ACC112 (cell line): ENCODE results near the gene FTO.

ENCODE experiments used
- H2AFZ ChIP-seq: fragments of 200-600 bp; sonication (generic); one replicate; pipeline ENCODE4 v1.6.0; 2017; ENCODE audit warnings: antibody characterized with exemption, low read length; ENCODE audit not compliant: unreplicated experiment
- H3K27ac ChIP-seq: fragments of 200-600 bp; sonication (generic); 2 replicates; pipeline ENCODE4 v1.5.1; 2014; ENCODE audit warnings: low read depth, mild to moderate bottlenecking, antibody characterized with exemption, low read length, moderate library complexity
- H3K27me3 ChIP-seq: fragments of 200-600 bp; sonication (generic); 2 replicates; pipeline ENCODE4 v1.6.1; 2014; ENCODE audit warnings: mild to moderate bottlenecking, antibody characterized with exemption, low read length, moderate library complexity, mixed read lengths; ENCODE audit not compliant: insufficient read depth
- H3K36me3 ChIP-seq: fragments of 200-600 bp; sonication (generic); 2 replicates; pipeline ENCODE4 v1.6.1; 2016; ENCODE audit warnings: mild to moderate bottlenecking, antibody characterized with exemption, low read length, moderate library complexity, mixed read lengths; ENCODE audit not compliant: insufficient read depth
- H3K4me1 ChIP-seq: fragments of 200-600 bp; sonication (generic); one replicate; pipeline ENCODE4 v1.6.1; 2016; ENCODE audit warnings: low read length, mixed read lengths; ENCODE audit not compliant: insufficient read depth, unreplicated experiment, control insufficient read depth
- H3K4me3 ChIP-seq: fragments of 200-600 bp; sonication (generic); 2 replicates; pipeline ENCODE4 v1.5.1; 2014; ENCODE audit warnings: mild to moderate bottlenecking, low read depth, low read length
- H3K79me2 ChIP-seq: fragments of 200-600 bp; sonication (generic); one replicate; pipeline ENCODE4 v1.6.0; 2016; ENCODE audit warnings: low read length; ENCODE audit not compliant: control insufficient read depth, unreplicated experiment, insufficient read depth

Gene FTO

DNA sequence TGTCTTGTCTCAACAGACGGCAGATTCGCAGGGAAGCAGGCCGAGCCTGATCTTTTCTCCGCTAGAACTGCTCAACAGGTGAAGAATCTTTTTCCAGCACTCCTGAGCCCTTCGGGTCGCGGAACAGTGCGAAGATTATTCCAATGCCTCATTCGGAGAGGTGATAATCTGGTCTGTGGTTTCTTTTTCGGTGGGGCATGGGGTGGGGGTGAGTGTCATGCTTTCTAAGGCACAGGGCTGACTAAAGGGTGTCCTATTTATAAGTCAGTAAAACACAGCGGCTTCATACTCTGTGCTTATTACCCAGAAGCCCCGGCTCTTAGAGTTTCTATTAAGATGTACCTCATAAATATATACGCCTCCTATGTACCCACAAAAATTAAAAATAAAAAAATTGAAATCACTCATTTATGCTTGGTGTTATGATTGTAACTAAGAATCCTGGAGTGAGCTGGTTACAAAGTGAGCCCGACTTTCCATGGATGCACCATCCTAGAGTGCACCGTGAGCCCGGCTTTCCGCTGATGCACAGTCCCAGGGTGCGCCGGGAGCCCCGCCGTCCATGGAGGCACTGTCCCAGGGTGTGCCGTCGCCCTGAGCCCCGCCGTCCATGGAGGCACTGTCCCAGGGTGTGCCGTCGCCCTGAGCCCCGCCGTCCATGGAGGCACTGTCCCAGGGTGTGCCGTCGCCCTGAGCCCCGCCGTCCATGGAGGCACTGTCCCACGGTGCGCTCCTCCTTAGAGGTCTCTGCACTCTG lies 417.8 kb downstream of the FTO start:
- Histone ChIP-seq H3K27me3 (no peaks in the 10 kb centered on the region), H3K27ac (no peak overlapping the region), H3K36me3 (no peaks in the 10 kb centered on the region), H3K4me1 (no peaks in the 10 kb centered on the region), H2AFZ (no peak overlapping the region), H3K79me2 (no peaks in the 10 kb centered on the region), H3K4me3 (no peak overlapping the region)

DNA sequence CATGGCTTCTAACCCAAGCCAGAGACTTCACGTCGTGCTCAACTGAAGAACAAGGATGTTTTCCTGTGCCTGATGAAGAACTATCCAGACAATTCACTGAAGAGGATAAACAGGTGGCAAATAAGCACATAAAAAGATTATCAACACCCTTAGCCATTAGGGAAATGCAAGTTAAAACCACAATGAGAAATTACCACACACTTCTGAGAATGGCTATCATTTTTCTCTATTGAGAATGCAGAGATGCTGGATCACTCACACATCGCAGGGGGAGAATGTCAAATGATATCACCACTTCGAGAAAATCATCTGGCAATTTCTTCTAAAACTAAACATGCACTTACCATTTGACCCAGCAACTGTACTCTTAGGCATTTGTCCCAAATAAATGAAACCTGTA lies 419.8 kb downstream of the FTO start:
- Histone ChIP-seq H3K79me2 (no peaks in the 10 kb centered on the region), H3K36me3 (no peaks in the 10 kb centered on the region), H2AFZ (no peak overlapping the region), H3K4me1 (no peaks in the 10 kb centered on the region), H3K27ac (no peak overlapping the region), H3K4me3 (no peak overlapping the region), H3K27me3 (no peaks in the 10 kb centered on the region)

DNA sequence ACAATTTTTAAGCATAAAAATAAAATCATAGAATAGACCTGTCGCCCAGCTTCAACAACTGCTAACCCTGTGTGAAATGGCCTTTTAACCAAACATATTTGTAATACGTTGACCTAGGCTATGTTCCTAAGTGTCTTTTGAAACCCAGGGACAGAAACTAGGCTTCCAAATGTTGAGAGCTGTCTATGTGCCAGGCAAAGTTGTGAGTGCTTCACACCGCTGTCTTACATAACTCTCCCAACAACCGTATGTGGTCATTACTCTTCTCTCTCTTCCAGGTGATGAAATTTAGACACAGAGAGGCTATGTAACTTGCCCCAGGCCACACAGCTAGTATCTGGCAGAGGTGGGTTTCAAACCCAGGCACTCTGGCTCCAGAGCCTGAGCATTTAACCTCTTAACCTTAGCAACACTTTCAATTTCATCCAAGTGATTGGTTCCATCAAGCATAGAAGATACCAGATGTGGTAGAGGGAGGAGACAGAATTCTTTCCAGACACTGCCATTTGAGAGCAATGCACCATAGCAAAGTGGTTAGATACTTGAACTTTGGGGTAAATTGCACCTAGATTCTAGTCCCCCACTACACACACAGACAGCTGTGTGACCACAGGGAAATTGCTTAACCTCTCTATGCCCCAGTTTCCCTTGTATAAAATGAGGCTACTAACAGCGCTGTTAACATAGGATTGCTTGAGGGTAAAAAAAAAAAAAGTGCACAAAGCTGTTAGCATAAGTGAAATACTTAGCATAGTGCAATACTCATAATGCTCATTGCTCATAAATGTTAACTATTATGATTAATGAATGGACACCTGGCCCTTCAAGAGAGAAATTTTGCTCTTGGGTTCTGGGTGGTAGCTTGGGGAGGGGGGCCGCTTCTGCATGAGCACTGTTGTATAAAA lies 422.0 kb downstream of the FTO start:
- Histone ChIP-seq H3K4me1 (no peaks in the 10 kb centered on the region), H3K27ac (no peak overlapping the region), H3K27me3 (no peaks in the 10 kb centered on the region), H3K36me3 (no peaks in the 10 kb centered on the region), H3K4me3 (no peak overlapping the region), H3K79me2 (no peaks in the 10 kb centered on the region), H2AFZ (no peak overlapping the region)

DNA sequence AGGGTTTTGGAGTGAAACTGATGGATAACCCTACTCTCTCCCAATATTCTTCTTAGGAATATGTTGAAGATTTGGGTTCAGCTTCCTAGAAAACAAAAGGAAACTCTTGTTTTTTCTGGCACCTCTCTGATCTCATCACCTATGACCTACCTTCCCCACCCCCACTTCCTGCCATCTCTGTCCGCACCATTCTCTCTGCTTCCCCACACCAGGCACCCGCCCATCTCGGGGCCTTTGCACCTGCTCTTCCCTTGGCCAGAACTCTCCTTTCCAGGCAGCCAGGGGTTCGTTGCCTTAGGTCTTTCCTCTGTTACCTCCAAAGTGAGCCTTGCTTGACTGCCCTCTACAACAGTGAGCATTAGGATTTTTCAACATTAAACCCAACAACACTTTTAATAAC lies 423.0 kb downstream of the FTO start:
- Histone ChIP-seq H3K27me3 (no peaks in the 10 kb centered on the region), H3K36me3 (no peaks in the 10 kb centered on the region), H3K27ac (no peak overlapping the region), H2AFZ (no peak overlapping the region), H3K4me1 (no peaks in the 10 kb centered on the region), H3K79me2 (no peaks in the 10 kb centered on the region), H3K4me3 (no peak overlapping the region)

DNA sequence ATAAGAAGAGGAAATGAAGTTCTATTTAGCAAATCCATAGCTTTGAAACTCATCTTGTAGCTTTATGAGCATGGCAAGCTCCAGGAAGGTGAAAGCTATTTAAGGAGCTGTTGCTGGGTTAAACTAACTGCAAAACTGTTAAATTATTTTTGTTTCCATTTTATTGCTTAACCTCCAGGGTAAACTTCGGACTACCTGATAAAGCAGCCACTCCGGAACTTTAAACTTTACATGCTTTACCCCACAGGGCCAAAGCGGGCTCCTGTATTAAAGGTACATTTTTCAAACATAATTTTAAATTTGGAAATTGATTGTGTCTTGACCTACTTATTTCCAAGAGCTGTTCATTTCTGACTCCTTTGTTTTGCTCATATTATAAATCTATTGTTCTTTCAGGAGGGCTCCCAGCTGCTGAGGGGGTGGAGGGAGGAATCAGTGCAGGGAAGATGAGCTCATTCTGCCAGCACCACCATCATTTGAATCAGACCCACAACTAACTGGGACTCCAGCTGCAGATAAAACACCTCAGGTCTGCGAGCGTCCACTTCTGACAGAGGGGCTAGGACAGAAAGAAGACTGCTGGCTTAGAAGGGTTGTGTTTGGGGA lies 424.8 kb downstream of the FTO start:
- no peaks in the 10 kb centered on the region for H3K4me1 ChIP-seq

DNA sequence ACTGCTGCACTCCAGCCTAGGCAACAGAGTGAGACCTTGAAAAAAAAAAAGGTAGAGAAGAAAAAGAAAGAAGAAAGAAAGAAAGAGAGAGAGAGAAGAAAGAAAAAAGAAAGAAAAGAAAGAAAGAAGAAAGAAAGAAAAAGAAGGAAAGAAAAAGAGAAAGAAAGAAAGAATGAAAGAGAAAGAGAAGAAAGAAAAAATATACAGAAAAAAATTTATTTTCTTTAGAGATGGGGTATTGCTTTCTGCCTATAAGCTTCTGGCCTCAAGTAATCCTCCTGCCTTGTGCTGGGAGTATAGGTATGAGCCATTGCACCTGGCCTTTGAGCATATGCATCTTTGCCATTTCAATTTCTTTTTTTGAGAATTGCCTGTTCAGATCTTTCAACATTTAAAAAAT lies 425.9 kb downstream of the FTO start:
- H2AFZ ChIP-seq = no peak overlapping the region
- H3K4me1 ChIP-seq = no peaks in the 10 kb centered on the region
- no peaks in the 10 kb centered on the region for H3K36me3 ChIP-seq

More for the DNA sequence above, 424.8 kb downstream of the FTO start:
- H3K27ac ChIP-seq = no peak overlapping the region
- no peaks in the 10 kb centered on the region for H3K79me2 ChIP-seq
- no peaks in the 10 kb centered on the region for H3K36me3 ChIP-seq
- H3K27me3 ChIP-seq = no peaks in the 10 kb centered on the region
- H3K4me3 ChIP-seq = no peak overlapping the region
- H2AFZ ChIP-seq = no peak overlapping the region

DNA sequence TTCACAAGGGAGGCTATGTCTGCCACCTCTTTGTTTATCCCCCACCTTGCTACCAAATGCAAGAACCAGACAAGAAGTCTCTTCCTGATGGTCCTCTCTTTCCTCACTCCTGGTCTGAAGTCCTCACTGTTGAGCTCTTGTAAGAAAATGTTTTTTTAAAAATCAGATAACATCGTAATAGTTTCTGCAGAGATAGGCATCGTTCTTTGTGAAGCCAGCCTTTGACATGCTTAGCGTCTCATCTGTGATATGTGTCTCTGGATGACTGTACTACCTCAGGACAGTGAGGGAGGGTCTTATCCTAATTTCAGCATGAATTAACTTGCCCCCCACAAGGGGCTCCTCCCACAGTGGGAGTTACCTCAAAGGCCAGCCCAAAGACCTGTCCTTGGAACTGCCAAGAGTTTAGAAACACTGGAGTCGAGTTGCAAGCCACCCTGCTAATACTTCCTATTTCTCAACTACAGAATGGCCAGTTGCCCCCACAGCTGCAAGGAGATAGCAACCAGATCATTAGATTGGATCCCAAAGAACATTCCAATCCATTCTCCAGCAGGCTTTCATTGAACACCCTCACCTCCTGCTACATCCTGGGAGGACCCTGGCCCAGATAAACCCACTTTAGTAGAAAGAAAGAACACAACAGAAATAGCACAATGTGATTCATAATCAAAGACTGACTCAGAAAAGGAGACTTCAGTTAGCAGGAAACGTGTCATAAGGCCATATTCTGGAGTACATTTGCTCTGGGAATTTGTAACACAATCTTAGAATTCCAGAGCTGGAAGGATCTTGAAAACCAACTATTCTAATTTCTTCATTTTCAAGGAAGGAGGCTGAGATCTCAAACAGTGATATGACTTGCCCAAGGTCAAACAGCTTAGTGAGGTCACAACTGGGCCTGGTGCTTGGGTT lies 431.7 kb downstream of the FTO start:
- H2AFZ ChIP-seq = no peak overlapping the region
- H3K36me3 ChIP-seq = no peaks in the 10 kb centered on the region
- H3K4me1 ChIP-seq = peaks cover 19% of the 10 kb centered on the region
- H3K4me3 ChIP-seq = no peak overlapping the region
- no peaks in the 10 kb centered on the region for H3K79me2 ChIP-seq
- H3K27ac ChIP-seq = peak overlapping the region; percentile 92
- no peaks in the 10 kb centered on the region for H3K27me3 ChIP-seq

More for the DNA sequence above, 425.9 kb downstream of the FTO start:
- no peak overlapping the region for H3K27ac ChIP-seq
- no peak overlapping the region for H3K4me3 ChIP-seq
- no peaks in the 10 kb centered on the region for H3K27me3 ChIP-seq
- H3K79me2 ChIP-seq = no peaks in the 10 kb centered on the region

DNA sequence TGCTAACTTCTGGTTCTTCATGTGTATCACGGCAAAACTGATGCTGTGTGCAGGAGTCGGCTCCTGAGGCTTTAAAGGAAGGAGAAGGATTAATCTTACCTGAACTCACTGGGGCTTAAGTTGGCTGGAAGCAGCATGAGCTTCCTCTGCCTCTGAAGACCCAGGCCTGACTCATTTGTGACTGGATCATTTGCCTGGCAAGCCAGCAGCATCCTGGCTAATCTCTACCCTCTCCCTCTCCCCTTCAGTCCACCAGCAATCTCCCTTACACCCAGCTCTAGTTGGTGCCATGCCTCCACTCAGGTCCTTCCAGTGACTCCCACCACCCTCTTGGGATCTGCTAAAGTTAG lies 432.3 kb downstream of the FTO start:
- Histone ChIP-seq H3K4me1 (peaks cover 19% of the 10 kb centered on the region), H2AFZ (peak overlapping the region; percentile 58)

DNA sequence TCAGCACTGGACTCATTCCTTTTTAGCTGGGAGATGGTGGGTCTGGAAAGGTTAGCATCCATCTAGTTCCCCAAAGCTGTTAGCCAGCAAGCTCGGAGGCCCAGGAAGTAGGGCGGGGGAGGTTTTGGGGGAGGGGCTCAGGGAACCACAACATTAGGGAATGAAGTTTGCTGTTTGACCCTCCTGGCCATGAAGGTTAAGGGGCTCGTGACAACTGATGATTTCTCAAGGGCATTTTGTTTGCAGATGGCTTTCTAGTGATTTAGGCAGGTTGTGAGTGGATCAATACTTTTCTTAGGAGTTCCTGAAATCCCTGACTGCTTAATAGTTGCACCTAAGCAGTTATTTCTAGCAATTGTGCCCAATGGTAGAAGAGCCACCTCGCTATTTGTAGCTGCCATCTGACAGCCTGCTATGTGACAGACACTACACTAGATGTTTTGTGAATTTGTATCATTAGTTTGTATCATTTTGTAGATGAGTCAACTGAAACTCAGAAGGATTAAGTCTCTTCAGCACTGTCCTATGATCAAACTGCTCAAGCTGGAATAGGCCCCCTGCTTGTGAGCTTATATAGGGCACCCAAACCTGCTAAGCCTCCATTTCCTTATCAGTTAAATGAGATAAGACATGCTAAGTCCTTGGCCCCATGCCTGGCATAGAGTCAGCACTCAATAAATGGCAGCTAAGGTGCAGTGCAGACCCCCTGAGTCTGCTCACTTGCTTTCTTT lies 436.3 kb downstream of the FTO start:
- H3K36me3 ChIP-seq = no peaks in the 10 kb centered on the region
- H3K4me3 ChIP-seq = no peak overlapping the region
- no peak overlapping the region for H2AFZ ChIP-seq
- peaks cover 18% of the 10 kb centered on the region for H3K4me1 ChIP-seq
- H3K27me3 ChIP-seq = no peaks in the 10 kb centered on the region
- no peak overlapping the region for H3K27ac ChIP-seq
- H3K79me2 ChIP-seq = no peaks in the 10 kb centered on the region

More for the DNA sequence above, 432.3 kb downstream of the FTO start:
- Histone ChIP-seq H3K36me3 (no peaks in the 10 kb centered on the region), H3K27ac (peak overlapping the region; percentile 92), H3K27me3 (no peaks in the 10 kb centered on the region), H3K4me3 (no peak overlapping the region), H3K79me2 (no peaks in the 10 kb centered on the region)
